HG03045 (cell line): ENCODE data around the gene GATAD2A.

ENCODE experiments used
- ATAC-seq: cut with Tn5 transposase; IDR thresholded peaks from one replicate; pipeline ENCODE4 v1.9.1; 2021; ENCODE audit warnings: mild to moderate bottlenecking, moderate library complexity; ENCODE audit not compliant: unreplicated experiment

The GATAD2A gene

GRCh38 chr19:19528721-19529490, 123.4 kb downstream of the GATAD2A start, which contains the start of gene YJEFN3:
TSS of gene YJEFN3 (plus strand) at chr19:19528911. CDS start at chr19:19528933, 22 bp downstream.
- no peak for ATAC-seq

GRCh38 chr19:19529783-19530422, 124.4 kb downstream of the GATAD2A start:
- ATAC-seq, result no peak

DNA sequence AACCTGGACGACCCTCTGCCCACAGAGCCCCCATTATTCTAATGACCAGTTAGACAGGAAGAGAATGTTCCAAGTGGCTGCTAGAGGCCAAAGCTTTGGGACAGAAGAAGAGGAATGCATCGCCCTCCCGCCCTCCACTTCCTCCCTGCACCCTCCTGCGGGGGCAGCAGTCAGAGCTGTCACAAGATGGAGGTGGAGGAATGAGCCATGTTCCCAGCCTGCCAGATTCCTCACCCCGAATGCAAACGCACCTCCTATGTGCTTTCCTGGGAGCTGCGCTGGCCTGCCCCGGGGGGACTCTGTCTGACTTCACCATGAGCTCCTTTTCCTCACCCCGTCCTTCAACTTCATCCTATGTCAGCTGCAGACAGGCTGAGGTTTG, 124.9 kb downstream of the GATAD2A start:
- ATAC-seq, result no peak

- no peak for ATAC-seq
These were observed 125.4 kb downstream of the GATAD2A start for GRCh38 chr19:19530889-19531288.

GRCh38 chr19:19531951-19532805, 126.7 kb downstream of the GATAD2A start:
- no peak for ATAC-seq

- no peak for ATAC-seq
These were observed 127.6 kb downstream of the GATAD2A start for GRCh38 chr19:19532806-19533701.

- ATAC-seq, result no peak
These were observed 128.4 kb downstream of the GATAD2A start for GRCh38 chr19:19533841-19534240.

DNA sequence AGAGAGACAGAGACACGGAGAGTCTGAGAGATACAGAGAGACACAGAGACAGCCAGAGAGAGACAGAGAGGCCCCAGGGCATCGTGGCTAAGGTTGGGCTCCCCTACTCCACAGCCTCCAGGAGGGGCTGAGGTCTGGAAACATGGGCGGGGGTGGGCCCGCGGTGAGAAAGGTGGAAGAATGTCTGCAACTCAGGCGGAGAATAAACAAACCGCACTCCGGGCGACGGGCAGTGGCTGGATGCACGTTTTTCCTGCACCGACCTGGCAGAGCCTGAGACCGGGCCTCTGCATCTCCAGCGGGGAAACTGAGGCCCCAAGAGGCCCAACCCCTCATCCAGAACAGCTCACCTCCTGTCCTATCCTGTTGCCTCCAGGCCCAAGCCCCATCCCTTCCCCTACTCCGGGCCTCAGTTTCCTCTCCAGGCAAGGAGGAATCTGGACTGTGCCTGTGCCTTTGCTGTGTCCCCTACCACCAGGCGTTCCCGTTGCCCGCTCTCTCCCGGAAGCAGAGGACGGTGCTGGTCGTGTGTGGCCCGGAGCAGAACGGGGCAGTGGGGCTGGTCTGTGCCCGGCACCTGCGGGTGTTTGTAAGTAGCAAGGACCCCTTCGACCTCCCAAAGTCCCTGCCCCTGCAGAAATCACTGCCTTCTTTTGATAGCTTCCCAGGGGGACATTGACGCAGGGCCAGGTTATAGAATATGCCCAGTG, 129.2 kb downstream of the GATAD2A start:
- ATAC-seq, result no peak

- no peak for ATAC-seq
These were observed 130.1 kb downstream of the GATAD2A start for GRCh38 chr19:19535311-19536191.

GRCh38 chr19:19537075-19538048, 131.9 kb downstream of the GATAD2A start:
- no peak for ATAC-seq

- ATAC-seq, result no peak
These were observed 132.7 kb downstream of the GATAD2A start, which contains the start of gene CILP2 for GRCh38 chr19:19538061-19538784. TSS of gene CILP2 (plus strand) at chr19:19538265. CDS start at chr19:19538350, 85 bp downstream.

GRCh38 chr19:19538785-19539166, 133.3 kb downstream of the GATAD2A start:
- no peak for ATAC-seq

- ATAC-seq, result no peak
These were observed 134.2 kb downstream of the GATAD2A start for GRCh38 chr19:19539698-19540063.

GRCh38 chr19:19540064-19540714, 134.7 kb downstream of the GATAD2A start:
- no peak for ATAC-seq

GRCh38 chr19:19540715-19541515, 135.4 kb downstream of the GATAD2A start:
- no peak for ATAC-seq

GRCh38 chr19:19541616-19542015, 136.1 kb downstream of the GATAD2A start:
- ATAC-seq, result no peak
